Astrocyte (in vitro differentiated cells and primary cell): ENCODE measurements around the gene PNPLA2. TPM values are rescaled to one million over a fixed set of nuclear protein-coding genes. Genes with fewer than 3 reads are reported as not detected.

ENCODE experiments used
- DNase-seq: peaks from one replicate; pipeline ENCODE4 v3.0.0-alpha.2; 2010; ENCODE audit warnings: low read depth
- FAIRE-seq: peaks from 2 replicates; lab custom pipeline; 2011; peaks lifted over from hg19 to GRCh38; lab: Jason Lieb, UNC
- H2AFZ ChIP-seq: 2 replicates; pipeline ENCODE4 v1.6.0; 2012; ENCODE audit warnings: low read depth, low read length, inconsistent platforms
- H3K27ac ChIP-seq: 2 replicates; pipeline ENCODE4 v1.5.1; 2011; ENCODE audit warnings: low read depth, low read length, inconsistent platforms
- H3K27me3 ChIP-seq: 2 replicates; pipeline ENCODE4 v1.6.0; 2011; ENCODE audit warnings: low read length, inconsistent platforms; ENCODE audit not compliant: insufficient read depth
- H3K36me3 ChIP-seq: 2 replicates; pipeline ENCODE4 v1.5.1; 2011; ENCODE audit warnings: low read length, inconsistent platforms; ENCODE audit not compliant: insufficient read depth
- H3K4me1 ChIP-seq: 2 replicates; pipeline ENCODE4 v1.5.1; 2011; ENCODE audit warnings: low read length, inconsistent platforms; ENCODE audit not compliant: insufficient read depth
- H3K4me2 ChIP-seq: 2 replicates; pipeline ENCODE4 v1.6.0; 2012; ENCODE audit warnings: low read length, inconsistent platforms
- H3K4me3 ChIP-seq: 2 replicates; pipeline ENCODE4 v1.5.1; 2011; ENCODE audit warnings: low read depth, mild to moderate bottlenecking, low read length, inconsistent platforms; ENCODE audit not compliant: insufficient read depth
- H3K79me2 ChIP-seq: 2 replicates; pipeline ENCODE4 v1.6.0; 2012; ENCODE audit warnings: mild to moderate bottlenecking, low read length, inconsistent platforms; ENCODE audit not compliant: insufficient read depth
- H3K9ac ChIP-seq: 2 replicates; pipeline ENCODE4 v1.6.0; 2012; ENCODE audit warnings: mild to moderate bottlenecking, low read length, inconsistent platforms
- H3K9me3 ChIP-seq: 2 replicates; pipeline ENCODE4 v1.5.1; 2012; ENCODE audit warnings: low read depth, mild to moderate bottlenecking, low read length, inconsistent platforms; ENCODE audit not compliant: insufficient read depth
- H4K20me1 ChIP-seq: 2 replicates; pipeline ENCODE4 v1.6.0; 2012; ENCODE audit warnings: low read length, inconsistent platforms; ENCODE audit not compliant: insufficient read depth
- H3K27ac Mint-ChIP-seq: one replicate; pipeline ENCODE4 v1.8.0; 2021; ENCODE audit warnings: mild to moderate bottlenecking, mixed read lengths; ENCODE audit not compliant: unreplicated experiment
- H3K27me3 Mint-ChIP-seq: one replicate; pipeline ENCODE4 v1.8.0; 2021; ENCODE audit warnings: low read depth, mixed read lengths; ENCODE audit not compliant: unreplicated experiment
- H3K36me3 Mint-ChIP-seq: one replicate; pipeline ENCODE4 v1.8.0; 2021; ENCODE audit warnings: low read depth, mixed read lengths; ENCODE audit not compliant: unreplicated experiment
- H3K4me1 Mint-ChIP-seq: one replicate; pipeline ENCODE4 v1.8.0; 2021; ENCODE audit warnings: low read depth, mixed read lengths; ENCODE audit not compliant: unreplicated experiment
- H3K4me3 Mint-ChIP-seq: one replicate; pipeline ENCODE4 v1.8.0; 2021; ENCODE audit warnings: mild to moderate bottlenecking, moderate library complexity, mixed read lengths; ENCODE audit not compliant: unreplicated experiment
- H3K9me3 Mint-ChIP-seq: one replicate; pipeline ENCODE4 v1.8.0; 2021; ENCODE audit warnings: mild to moderate bottlenecking, mixed read lengths; ENCODE audit not compliant: unreplicated experiment
- EZH2 ChIP-seq: IDR thresholded peaks from 2 replicates; pipeline ENCODE4 v1.6.1; 2012; ENCODE audit warnings: mild to moderate bottlenecking, low read length, inconsistent platforms; ENCODE audit not compliant: insufficient read depth
- total RNA-seq: library from RNA; stranded (reverse); gene quantifications from 2 replicates; pipeline ENCODE4 v1.2.1, GENCODE V29; 2021
- TF ChIP-seq, protein P1 (sequence below): IDR thresholded peaks from 2 replicates; pipeline ENCODE4 v1.5.1; 2011; ENCODE audit warnings: low read depth, mild to moderate bottlenecking, inconsistent platforms, low read length, moderate library complexity; ENCODE audit not compliant: insufficient read depth

PNPLA2 gene
- total RNA-seq, 1 donor from 2014 or later, result 46.8 TPM

- H3K36me3 ChIP-seq, result no peaks in the 10 kb centered on the region
- H3K4me3 ChIP-seq, result peak overlapping the region; percentile 83
- Mint-ChIP-seq H3K27me3 (no peaks in the 10 kb centered on the region), H3K4me1 (peaks cover 8% of the 10 kb centered on the region), H3K4me3 (peak overlapping the region; percentile 93), H3K36me3 (peaks cover 4% of the 10 kb centered on the region), H3K9me3 (no peaks in the 10 kb centered on the region), H3K27ac (peak overlapping the region; percentile 80)
- H3K27ac ChIP-seq, result peak overlapping the region; percentile 80
- DNase-seq, result no peak
- H3K9me3 ChIP-seq, result no peaks in the 10 kb centered on the region
- H4K20me1 ChIP-seq, result peaks cover 65% of the 10 kb centered on the region
- FAIRE-seq, result no peak
- peak overlapping the region; percentile 100 for H3K4me2 ChIP-seq
- TF ChIP-seq EZH2, result no peak
- TF ChIP-seq, protein P1, sequence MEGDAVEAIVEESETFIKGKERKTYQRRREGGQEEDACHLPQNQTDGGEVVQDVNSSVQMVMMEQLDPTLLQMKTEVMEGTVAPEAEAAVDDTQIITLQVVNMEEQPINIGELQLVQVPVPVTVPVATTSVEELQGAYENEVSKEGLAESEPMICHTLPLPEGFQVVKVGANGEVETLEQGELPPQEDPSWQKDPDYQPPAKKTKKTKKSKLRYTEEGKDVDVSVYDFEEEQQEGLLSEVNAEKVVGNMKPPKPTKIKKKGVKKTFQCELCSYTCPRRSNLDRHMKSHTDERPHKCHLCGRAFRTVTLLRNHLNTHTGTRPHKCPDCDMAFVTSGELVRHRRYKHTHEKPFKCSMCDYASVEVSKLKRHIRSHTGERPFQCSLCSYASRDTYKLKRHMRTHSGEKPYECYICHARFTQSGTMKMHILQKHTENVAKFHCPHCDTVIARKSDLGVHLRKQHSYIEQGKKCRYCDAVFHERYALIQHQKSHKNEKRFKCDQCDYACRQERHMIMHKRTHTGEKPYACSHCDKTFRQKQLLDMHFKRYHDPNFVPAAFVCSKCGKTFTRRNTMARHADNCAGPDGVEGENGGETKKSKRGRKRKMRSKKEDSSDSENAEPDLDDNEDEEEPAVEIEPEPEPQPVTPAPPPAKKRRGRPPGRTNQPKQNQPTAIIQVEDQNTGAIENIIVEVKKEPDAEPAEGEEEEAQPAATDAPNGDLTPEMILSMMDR, result no peak
- no peaks in the 10 kb centered on the region for H3K27me3 ChIP-seq
- H2AFZ ChIP-seq, result peak overlapping the region; percentile 86
- peaks cover 27% of the 10 kb centered on the region for H3K4me1 ChIP-seq
- peak overlapping the region; percentile 91 for H3K9ac ChIP-seq
- H3K79me2 ChIP-seq, result peaks cover 85% of the 10 kb centered on the region
Observed at GRCh38 chr11:776561-777287, 42.0 kb upstream of the PNPLA2 start.

GRCh38 chr11:777288-778255 lies 41.1 kb upstream of the PNPLA2 start, which contains the start of gene GATD1:
TSS of gene GATD1 (minus strand) at chr11:777487. CDS start at chr11:777462, 25 bp downstream.
- Mint-ChIP-seq H3K36me3 (peaks cover 4% of the 10 kb centered on the region), H3K9me3 (no peaks in the 10 kb centered on the region), H3K27ac (peak within 1 kb of the TSS; percentile 80), H3K4me3 (peak within 1 kb of the TSS; percentile 93), H3K27me3 (no peaks in the 10 kb centered on the region), H3K4me1 (peaks cover 8% of the 10 kb centered on the region)
- H3K27ac ChIP-seq, result peak within 1 kb of the TSS; percentile 80
- no peaks in the 10 kb centered on the region for H3K36me3 ChIP-seq
- no peaks in the 10 kb centered on the region for H3K9me3 ChIP-seq
- TF ChIP-seq EZH2, result no peak
- TF ChIP-seq, protein P1, result no peak
- peak within 1 kb of the TSS; percentile 83 for H3K4me3 ChIP-seq
- peaks cover 27% of the 10 kb centered on the region for H3K4me1 ChIP-seq
- peak; percentile 53 for DNase-seq
- peak within 1 kb of the TSS; percentile 100 for H3K4me2 ChIP-seq
- FAIRE-seq, result no peak
- peak within 1 kb of the TSS; percentile 86 for H2AFZ ChIP-seq
- H3K79me2 ChIP-seq, result peaks cover 77% of the 10 kb centered on the region
- H4K20me1 ChIP-seq, result peaks cover 65% of the 10 kb centered on the region
- H3K9ac ChIP-seq, result peak within 1 kb of the TSS; percentile 91
- no peaks in the 10 kb centered on the region for H3K27me3 ChIP-seq
